GM18951 (cell line): ENCODE results near the gene RHBDF1.
"Not testable (repeated sequence)": the region's sequence is repeated elsewhere in the genome, so short reads cannot be mapped to it uniquely, and the experiment has no call there.

Experiments
- POLR2A ChIP-seq: IDR thresholded peaks from 4 replicates; pipeline ENCODE4 v1.6.1; 2011; ENCODE audit warnings: mild to moderate bottlenecking; ENCODE audit not compliant: insufficient read length, insufficient read depth; ENCODE audit errors: extremely low read depth
- in situ Hi-C: fragments of 300-500 bp; cut with MboI; formaldehyde crosslinking; loops from one replicate; pipeline ENCODE4 v1.12.0; 2022; ENCODE audit warnings: low sequenced_read_pairs, mixed read lengths, inconsistent platforms; ENCODE audit not compliant: unreplicated experiment

The RHBDF1 gene

DNA sequence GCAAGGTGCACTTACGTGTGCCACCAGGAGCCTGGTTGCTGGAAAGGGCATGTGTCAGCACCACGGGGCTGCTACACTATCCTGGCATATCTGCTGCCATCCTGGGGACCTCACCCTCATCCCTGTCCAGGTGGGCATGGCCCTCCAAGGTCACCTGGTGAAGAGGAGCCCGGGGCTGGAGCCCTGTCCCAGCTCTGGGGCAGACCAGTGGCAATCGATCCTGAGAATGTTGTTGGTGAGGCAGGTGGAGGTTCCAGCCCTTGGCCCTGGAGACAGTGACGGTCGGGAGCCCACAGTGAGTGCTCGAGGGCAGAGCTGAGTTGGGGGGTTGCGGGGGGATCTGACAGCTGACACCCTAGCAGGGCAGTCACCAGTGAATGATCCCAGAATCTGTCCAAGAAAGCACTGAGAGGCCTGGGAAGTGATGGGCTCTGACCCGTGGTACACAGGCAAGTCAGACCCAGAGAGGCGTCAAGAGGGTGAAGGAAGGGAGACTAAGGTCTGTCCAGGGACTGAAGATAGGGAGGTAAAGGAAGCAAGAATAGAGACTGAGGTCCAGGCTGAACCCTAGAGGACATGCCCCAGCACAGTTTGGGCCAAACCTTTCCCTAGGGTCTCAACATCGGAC, 36.6 kb downstream of the RHBDF1 start:
- TF ChIP-seq POLR2A = no peak
- in situ Hi-C loops = no loop called here

DNA sequence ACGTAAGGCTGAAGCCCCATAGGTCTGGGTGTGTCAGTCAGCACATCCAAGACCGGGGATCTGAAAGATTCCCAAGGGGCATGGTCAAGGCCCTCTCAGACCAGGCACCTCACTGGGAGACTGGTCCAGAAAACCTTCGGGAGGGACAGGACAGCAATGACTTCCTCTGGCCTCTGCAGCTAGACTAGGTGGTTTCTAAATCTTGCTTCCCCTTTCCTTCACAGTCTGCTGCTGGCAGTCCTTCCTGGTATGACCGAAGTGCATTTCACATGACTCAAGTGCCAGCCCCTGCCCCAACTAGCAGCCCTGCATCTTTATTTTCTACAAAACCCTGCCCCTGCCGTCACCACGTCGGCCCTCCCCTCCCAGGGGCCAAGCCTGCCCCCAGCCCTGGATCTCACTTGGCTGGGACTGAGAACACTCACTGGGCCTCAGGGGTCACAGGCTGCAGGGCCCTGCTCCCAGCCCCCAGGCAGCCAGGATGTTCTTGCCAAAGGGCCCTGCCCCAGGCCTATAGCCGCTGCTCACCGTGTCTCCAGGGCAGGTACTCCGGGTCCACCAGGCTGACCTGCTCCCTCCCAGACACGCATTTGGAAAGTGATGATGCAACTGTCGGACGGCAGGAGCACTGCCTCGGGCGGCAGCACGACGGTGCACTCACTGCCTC, 37.3 kb downstream of the RHBDF1 start:
- in situ Hi-C loops = no loop called here
- no peak for TF ChIP-seq POLR2A

DNA sequence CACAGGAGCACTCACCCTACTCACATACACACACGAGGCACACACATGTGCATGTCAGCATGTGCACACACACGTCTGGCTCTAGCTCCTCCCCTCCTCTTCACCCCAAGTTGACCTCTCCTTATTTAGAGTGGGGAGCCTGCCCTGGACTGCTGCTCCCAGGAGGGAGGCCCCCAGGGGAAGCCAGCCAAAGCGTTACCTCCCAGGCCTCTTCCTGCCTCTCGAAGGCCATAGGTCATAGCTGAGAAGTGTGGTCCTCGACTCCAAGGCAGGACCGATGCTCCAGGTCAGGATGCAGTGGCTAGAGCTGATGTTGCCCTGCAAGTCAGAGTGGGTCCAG, 37.8 kb downstream of the RHBDF1 start:
- in situ Hi-C loops = no loop called here
- TF ChIP-seq POLR2A = no peak

DNA sequence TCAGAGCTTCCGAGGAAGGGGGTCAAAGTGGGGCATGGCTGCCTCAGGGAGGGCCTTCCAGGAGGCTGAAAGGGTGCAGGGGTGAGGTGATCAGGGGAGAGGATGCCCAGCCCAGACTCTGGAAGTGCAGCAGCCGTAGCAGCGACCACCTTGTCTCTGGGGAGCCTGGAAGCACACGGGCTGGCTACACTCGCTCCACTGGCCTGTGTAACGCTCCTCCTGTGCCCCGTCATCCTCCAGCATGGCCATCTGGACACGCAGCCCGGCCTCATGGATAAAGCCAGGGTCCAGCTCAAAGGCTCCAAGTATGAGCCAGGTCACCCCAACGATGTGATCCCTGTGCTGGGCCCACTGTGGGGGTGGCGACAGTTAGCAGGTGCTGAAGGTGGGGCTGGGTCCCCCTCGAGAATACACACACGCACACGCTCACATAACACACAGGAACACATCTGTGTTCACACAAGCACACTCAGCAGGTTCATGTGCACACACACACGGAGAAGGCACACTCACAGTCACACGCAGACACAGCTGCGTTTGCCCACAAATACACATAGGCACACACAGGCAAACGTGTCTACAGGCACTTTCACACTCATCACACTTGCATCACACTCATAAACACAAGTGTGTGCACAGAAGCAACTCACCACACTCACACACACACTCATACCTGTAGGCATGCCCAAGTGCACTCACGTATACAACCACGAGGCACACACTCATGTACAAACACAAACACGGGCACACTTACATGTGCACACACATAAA, 38.4 kb downstream of the RHBDF1 start:
- in situ Hi-C loops = no loop called here
- TF ChIP-seq POLR2A = no peak

DNA sequence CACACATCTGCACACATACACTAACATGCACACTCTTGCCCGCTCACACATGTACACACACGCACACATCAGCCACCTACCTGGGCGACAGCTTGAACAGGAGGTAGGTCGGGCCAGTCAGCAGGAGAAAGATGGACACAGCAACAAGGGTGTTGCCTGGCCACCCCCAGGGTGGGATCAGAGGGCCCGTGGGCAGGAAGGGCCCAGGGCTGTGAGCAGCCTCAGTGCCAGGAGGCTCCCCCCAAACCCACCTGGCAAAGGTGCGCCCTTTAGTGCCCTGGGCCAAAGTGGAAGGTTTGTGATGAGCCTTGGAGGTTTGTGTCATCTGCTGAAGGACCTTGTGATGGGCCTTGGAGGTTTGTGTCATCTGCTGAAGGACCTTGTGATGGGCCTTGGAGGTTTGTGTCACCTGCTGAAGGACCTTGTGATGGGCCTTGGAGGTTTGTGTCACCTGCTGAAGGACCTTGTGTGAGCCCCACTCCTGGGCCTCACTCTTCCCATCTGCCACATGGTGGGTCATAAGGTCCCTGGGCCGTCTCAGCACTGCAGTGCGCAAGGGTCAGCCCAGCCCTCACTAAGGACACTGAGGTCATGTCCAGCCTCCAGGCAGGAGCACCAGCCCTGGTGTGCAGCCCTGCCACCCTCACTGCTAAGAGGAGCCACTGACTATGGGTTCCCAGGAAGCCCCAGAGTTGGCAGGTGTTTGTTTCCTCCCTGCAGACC, 39.1 kb downstream of the RHBDF1 start:
- in situ Hi-C loops = not testable (repeated sequence)

DNA sequence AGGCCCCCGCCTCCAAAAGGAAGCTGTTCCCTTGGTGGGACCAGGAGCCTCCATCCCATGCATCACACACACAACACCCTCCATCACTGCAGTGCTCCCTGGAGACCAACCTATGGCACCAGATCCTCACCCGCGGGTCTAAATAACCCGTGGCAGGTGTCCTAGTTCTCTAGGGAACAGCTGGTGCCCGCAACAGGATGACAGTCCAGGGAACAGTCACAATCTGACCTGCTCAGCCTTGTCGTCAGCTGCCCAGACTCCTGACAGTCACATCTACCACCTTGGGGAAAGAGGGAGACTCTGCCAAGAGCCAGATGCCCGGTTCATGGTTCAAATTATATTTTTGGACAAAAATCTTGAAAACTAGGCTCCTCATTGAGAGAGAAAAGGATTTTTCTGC, 41.8 kb downstream of the RHBDF1 start:
- in situ Hi-C loops = not testable (repeated sequence)

DNA sequence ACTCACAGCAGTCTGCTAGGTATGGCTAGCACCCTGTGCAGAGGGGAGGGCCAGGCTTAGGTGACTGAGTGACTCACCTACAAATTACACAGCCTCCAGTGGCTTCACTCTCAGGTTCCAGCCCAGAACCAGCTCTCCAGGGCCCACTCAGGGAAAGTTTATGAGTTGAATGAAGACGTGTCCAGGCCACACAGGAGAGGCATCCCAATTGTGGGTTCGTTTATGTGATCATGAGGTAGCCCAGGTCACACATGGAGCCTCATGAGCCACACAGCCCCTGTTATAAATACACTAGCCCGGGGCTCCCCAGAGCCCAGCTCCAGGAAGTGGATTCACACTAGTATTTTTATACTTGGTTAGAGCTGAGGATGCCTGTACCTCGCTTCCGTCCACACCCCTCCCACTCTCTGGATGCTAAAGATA, 46.5 kb downstream of the RHBDF1 start:
- in situ Hi-C loops = not testable (repeated sequence)

DNA sequence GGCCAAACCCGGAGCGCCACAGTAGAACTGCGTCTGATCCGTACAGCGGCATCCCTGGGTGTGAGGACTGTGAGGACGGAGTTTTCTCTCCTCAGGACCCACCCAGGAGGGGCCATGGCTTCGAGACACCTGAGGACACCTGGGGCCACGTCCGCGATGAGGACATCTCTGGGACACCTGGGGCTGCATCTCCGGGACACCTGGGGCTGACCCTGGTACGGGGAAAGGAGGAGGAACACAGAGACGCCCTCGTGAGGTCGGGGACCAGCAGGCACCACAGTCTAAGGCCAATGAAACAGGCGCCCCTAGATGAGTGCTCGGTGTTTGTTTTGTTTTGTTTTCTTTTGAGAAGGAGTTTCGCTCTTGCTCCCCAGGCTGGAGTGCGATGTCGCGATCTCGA, 48.3 kb downstream of the RHBDF1 start:
- in situ Hi-C loops = not testable (repeated sequence)

DNA sequence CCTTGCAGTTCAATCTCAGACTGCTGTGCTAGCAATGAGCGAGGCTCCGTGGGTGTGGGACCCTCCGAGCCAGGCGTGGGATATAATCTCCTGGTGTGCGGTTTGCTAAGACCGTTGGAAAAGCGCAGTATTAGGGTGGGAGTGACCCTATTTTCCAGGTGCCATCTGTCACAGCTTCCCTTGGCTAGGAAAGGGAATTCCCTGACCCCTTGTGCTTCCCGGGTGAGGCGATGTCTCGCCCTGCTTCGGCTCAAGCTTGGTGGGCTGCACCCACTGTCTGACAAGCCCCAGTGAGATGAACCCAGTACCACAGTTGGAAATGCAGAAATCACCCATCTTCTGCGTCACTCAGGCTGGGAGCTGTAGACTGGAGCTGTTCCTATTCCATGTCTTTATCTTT, 51.5 kb downstream of the RHBDF1 start:
- in situ Hi-C loops = not testable (repeated sequence)

DNA sequence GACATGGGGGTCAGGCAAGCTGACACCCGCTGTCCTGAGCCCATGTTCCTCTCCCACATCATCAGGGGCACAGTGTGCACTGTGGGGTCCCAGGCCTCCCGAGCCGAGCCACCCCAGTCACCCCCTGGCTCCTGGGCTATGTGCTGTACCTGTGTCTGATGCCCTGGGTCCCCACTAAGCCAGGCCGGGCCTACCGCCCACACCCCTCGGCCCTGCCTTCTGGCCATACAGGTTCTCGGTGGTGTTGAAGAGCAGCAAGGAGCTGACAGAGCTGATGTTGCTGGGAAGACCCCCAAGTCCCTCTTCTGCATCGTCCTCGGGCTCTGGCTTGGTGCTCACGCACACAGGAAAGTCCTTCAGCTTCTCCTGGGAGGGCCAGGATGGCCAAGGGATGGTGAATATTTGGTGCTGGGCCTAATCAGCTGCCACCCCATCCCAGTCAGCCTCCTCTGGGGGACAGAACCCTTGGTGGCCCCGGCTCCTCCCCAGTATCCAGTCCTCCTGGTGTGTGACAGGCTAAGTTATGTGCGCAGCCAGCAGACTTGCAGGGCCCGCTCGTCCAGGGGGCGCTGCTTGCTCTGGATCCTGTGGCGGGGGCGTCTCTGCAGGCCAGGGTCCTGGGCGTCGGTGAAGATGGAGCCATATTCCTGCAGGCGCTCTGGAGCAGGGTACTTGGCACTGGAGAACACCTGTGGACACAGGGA, 55.2 kb downstream of the RHBDF1 start:
- in situ Hi-C loops = not testable (repeated sequence)

DNA sequence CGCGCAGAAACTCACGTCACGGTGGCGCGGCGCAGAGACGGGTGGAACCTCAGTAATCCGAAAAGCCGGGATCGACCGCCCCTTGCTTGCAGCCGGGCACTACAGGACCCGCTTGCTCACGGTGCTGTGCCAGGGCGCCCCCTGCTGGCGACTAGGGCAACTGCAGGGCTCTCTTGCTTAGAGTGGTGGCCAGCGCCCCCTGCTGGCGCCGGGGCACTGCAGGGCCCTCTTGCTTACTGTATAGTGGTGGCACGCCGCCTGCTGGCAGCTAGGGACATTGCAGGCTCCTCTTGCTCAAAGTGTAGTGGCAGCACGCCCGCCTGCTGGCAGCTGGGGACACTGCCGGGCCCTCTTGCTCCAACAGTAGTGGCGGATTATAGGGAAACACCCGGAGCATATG, 61.7 kb downstream of the RHBDF1 start:
- in situ Hi-C loops = not testable (repeated sequence)

DNA sequence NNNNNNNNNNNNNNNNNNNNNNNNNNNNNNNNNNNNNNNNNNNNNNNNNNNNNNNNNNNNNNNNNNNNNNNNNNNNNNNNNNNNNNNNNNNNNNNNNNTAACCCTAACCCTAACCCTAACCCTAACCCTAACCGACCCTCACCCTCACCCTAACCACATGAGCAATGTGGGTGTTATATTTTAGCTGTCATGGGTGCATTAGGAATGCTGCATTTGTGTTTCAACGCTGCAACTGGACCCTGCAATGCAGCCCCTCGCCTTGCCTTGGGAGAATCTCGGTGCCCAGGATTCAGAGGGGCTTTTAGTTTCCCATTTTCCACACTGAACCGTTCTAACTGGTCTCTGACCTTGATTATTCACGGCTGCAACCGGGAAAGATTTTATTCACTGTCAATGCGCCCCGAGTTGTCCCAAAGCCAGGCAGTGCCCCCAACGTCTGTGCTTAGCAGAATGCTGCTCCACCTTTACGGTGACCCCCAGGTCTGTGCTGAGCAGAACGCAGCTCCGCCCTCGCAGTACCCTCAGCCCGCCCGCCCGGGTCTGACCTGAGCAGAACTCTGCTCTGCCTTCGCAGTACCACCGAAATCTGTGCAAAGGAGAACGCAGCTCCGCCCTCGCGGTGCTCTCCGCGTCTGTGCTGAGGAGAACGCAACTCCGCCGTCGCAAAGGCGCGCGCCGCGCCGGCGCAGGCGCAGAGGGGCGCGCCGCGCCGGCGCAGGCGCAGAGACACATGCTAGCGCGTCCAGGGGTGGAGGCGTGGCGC, 62.3 kb downstream of the RHBDF1 start:
- in situ Hi-C loops = no loop called here

More for the DNA sequence above, 62.3 kb downstream of the RHBDF1 start:
- no peak for TF ChIP-seq POLR2A
